HEK293 (cell line): ENCODE data around the gene CCND3.

Experiments used
- CTCF ChIP-seq: fragments of 450-650 bp; formaldehyde crosslinking; IDR thresholded peaks from 2 replicates; pipeline ENCODE4 v1.5.1; 2016; ENCODE audit warnings: missing biosample characterization, missing genetic modification characterization
- KLF10 ChIP-seq: fragments of 450-650 bp; IDR thresholded peaks from 2 replicates; pipeline ENCODE4 v1.5.1; 2018; ENCODE audit warnings: missing biosample characterization, mild to moderate bottlenecking, missing genetic modification characterization
- MZF1 ChIP-seq: fragments of 450-650 bp; formaldehyde crosslinking; IDR thresholded peaks from 2 replicates; pipeline ENCODE4 v1.5.1; 2017; ENCODE audit warnings: missing biosample characterization, missing genetic modification characterization, borderline replicate concordance
- ZNF311 ChIP-seq: fragments of 450-650 bp; formaldehyde crosslinking; IDR thresholded peaks from 2 replicates; pipeline ENCODE4 v1.5.1; 2017; ENCODE audit warnings: missing biosample characterization, missing genetic modification characterization, borderline replicate concordance
- ZNF837 ChIP-seq: fragments of 450-650 bp; formaldehyde crosslinking; IDR thresholded peaks from 2 replicates; pipeline ENCODE4 v1.5.1; 2016; ENCODE audit warnings: missing biosample characterization, missing genetic modification characterization

GRCh38 chr6:41984623-41985022 is 43.0 kb upstream of the CCND3 start:
- TF ChIP-seq CTCF (tag by site-specific recombination) (no peak), ZNF311 (tag by site-specific recombination) (no peak), KLF10 (tag by site-specific recombination) (no peak), ZNF837 (tag by site-specific recombination) (no peak), MZF1 (tag by site-specific recombination) (no peak)
